A549 treated with GW870086 at 1 μM for 4 hours (cell line): ENCODE measurements around the gene AP1S3. TPM values are rescaled to one million over a fixed set of nuclear protein-coding genes. Genes with fewer than 3 reads are reported as not detected.

Experiments used
- total RNA-seq: library from RNA; stranded (reverse); fragments of 200-300 nt; extraction: Qiagen RNA extraction; gene quantifications from 5 replicates; pipeline ENCODE4 v1.2.3, GENCODE V29; 2022; ENCODE audit warnings: low read depth

AP1S3 gene
- 20.2 to 38.9 TPM (median 27.7 TPM) in 5 replicates for total RNA-seq

GRCh38 chr2:223837287-223838061, at the start of gene AP1S3:
Gene AP1S3, minus strand, starts transcription at chr2:223837582. Its CDS starts 132 bp downstream, at chr2:223837450.

Other genes starting within 250 kb of the AP1S3 start
- 0.82 to 1.4 TPM (median 0.99 TPM) in 5 replicates for gene SCG2, start 235.2 kb downstream of the AP1S3 start, total RNA-seq
- gene WDFY1, start 107.8 kb upstream of the AP1S3 start, total RNA-seq, result 26.7 to 40.7 TPM (median 35.4 TPM) in 5 replicates
- 45.4 to 51.4 TPM (median 46.9 TPM) in 5 replicates for gene MRPL44, start 119.9 kb upstream of the AP1S3 start, total RNA-seq
- gene SERPINE2, start 201.7 kb upstream of the AP1S3 start, total RNA-seq, result 157 to 182 TPM (median 167 TPM) in 5 replicates